HEK293 (cell line): Measurements from ENCODE around the gene NELL1.

ENCODE experiments used
- CTCF ChIA-PET: fragments of 350-600 bp; formaldehyde crosslinking; extraction: SDS; loops from one replicate; lab custom pipeline; 2021; ENCODE audit warnings: antibody characterized with exemption; lab: Yijun Ruan, JAX
- POLR2A ChIA-PET: fragments of 300-600 bp; formaldehyde crosslinking; extraction: SDS; loops from one replicate; lab custom pipeline; 2020; ENCODE audit warnings: antibody characterized with exemption, inconsistent platforms; lab: Yijun Ruan, JAX
- H3K27ac ChIP-seq: fragments of 200-500 bp; sonication (Bioruptor generic); 2 replicates; pipeline ENCODE4 v1.5.1; 2014; ENCODE audit warnings: low read depth, low read length, control low read depth, inconsistent platforms; ENCODE audit errors: extremely low read depth
- H3K36me3 ChIP-seq, 2 experiments: fragments of 200-500 bp in 1 of 2; sonication (Bioruptor generic) in 1 of 2; 1 replicate in 1 of 2; 2 replicates in 1 of 2; pipeline ENCODE4 v1.5.1; 2014 to 2017; ENCODE audit warnings: inconsistent platforms in 2 of 2, low read length in 2 of 2; ENCODE audit not compliant: control insufficient read depth in 2 of 2, insufficient read depth in 1 of 2
- H3K4me1 ChIP-seq: fragments of 200-500 bp; sonication (Bioruptor generic); 2 replicates; pipeline ENCODE4 v1.5.1; 2014; ENCODE audit warnings: mild to moderate bottlenecking, low read length, inconsistent platforms; ENCODE audit not compliant: control insufficient read depth, insufficient read depth
- H3K4me3 ChIP-seq: 2 replicates; pipeline ENCODE4 v1.5.1; 2011; ENCODE audit warnings: low read depth, mild to moderate bottlenecking, control low read depth, low read length, moderate library complexity
- H3K9me3 ChIP-seq: fragments of 200-500 bp; sonication (Bioruptor generic); 2 replicates; pipeline ENCODE4 v1.5.1; 2014; ENCODE audit warnings: low read depth, low read length, inconsistent platforms; ENCODE audit not compliant: control insufficient read depth, insufficient read depth
- BCL11B ChIP-seq: fragments of 450-650 bp; formaldehyde crosslinking; IDR thresholded peaks from 2 replicates; pipeline ENCODE4 v1.5.1; 2016; ENCODE audit warnings: low read depth, missing biosample characterization, missing genetic modification characterization
- GLI2 ChIP-seq: fragments of 450-650 bp; formaldehyde crosslinking; IDR thresholded peaks from 2 replicates; pipeline ENCODE4; 2017; ENCODE audit warnings: missing biosample characterization, missing genetic modification characterization, low read depth, borderline replicate concordance
- OSR2 ChIP-seq: fragments of 450-650 bp; formaldehyde crosslinking; IDR thresholded peaks from 2 replicates; pipeline ENCODE4 v1.5.1; 2016; ENCODE audit warnings: missing biosample characterization, missing genetic modification characterization
- PBX3 ChIP-seq: sonication (generic); formaldehyde crosslinking; IDR thresholded peaks from 2 replicates; pipeline ENCODE4 v1.8.1; 2022; ENCODE audit warnings: mild to moderate bottlenecking, moderate library complexity, missing genetic modification reagents
- SCRT1 ChIP-seq: fragments of 450-650 bp; formaldehyde crosslinking; IDR thresholded peaks from 2 replicates; pipeline ENCODE4 v1.5.1; 2016; ENCODE audit warnings: missing biosample characterization, missing genetic modification characterization, borderline replicate concordance
- TRIM28 ChIP-seq: IDR thresholded peaks from 2 replicates; pipeline ENCODE4 v1.6.1; 2011; ENCODE audit warnings: low read length, control low read depth, borderline replicate concordance
- ZBTB49 ChIP-seq: fragments of 450-650 bp; formaldehyde crosslinking; IDR thresholded peaks from 2 replicates; pipeline ENCODE4 v1.5.1; 2016; ENCODE audit warnings: missing biosample characterization, missing genetic modification characterization, low read depth
- ZFP69B ChIP-seq: fragments of 450-650 bp; formaldehyde crosslinking; IDR thresholded peaks from 2 replicates; pipeline ENCODE4 v1.5.1; 2016; ENCODE audit warnings: missing biosample characterization, missing genetic modification characterization
- ZIC2 ChIP-seq: fragments of 450-650 bp; formaldehyde crosslinking; IDR thresholded peaks from 2 replicates; pipeline ENCODE4 v1.5.1; 2016; ENCODE audit warnings: missing biosample characterization, missing genetic modification characterization
- ZNF121 ChIP-seq: fragments of 450-650 bp; formaldehyde crosslinking; IDR thresholded peaks from 2 replicates; pipeline ENCODE4 v1.5.1; 2016; ENCODE audit warnings: missing biosample characterization, missing genetic modification characterization
- ZNF133 ChIP-seq: fragments of 450-650 bp; formaldehyde crosslinking; IDR thresholded peaks from 2 replicates; pipeline ENCODE4 v1.5.1; 2016; ENCODE audit warnings: missing biosample characterization, missing genetic modification characterization
- ZNF175 ChIP-seq: fragments of 450-650 bp; formaldehyde crosslinking; IDR thresholded peaks from 2 replicates; pipeline ENCODE4 v1.5.1; 2016; ENCODE audit warnings: missing biosample characterization, missing genetic modification characterization
- ZNF2 ChIP-seq: fragments of 450-650 bp; formaldehyde crosslinking; IDR thresholded peaks from 2 replicates; pipeline ENCODE4 v1.5.1; 2016; ENCODE audit warnings: missing biosample characterization, missing genetic modification characterization
- ZNF23 ChIP-seq: fragments of 450-650 bp; formaldehyde crosslinking; IDR thresholded peaks from 2 replicates; pipeline ENCODE4 v1.5.1; 2016; ENCODE audit warnings: missing biosample characterization, missing genetic modification characterization, borderline replicate concordance
- ZNF24 ChIP-seq: fragments of 450-650 bp; formaldehyde crosslinking; IDR thresholded peaks from 2 replicates; pipeline ENCODE4 v1.5.1; 2016; ENCODE audit warnings: missing biosample characterization, missing genetic modification characterization
- ZNF311 ChIP-seq: fragments of 450-650 bp; formaldehyde crosslinking; IDR thresholded peaks from 2 replicates; pipeline ENCODE4 v1.5.1; 2017; ENCODE audit warnings: missing biosample characterization, missing genetic modification characterization, borderline replicate concordance
- ZNF416 ChIP-seq: fragments of 450-650 bp; formaldehyde crosslinking; IDR thresholded peaks from 2 replicates; pipeline ENCODE4 v1.5.1; 2016; ENCODE audit warnings: missing biosample characterization, missing genetic modification characterization
- ZNF548 ChIP-seq: fragments of 450-650 bp; formaldehyde crosslinking; IDR thresholded peaks from 2 replicates; pipeline ENCODE4 v1.5.1; 2016; ENCODE audit warnings: missing biosample characterization, missing genetic modification characterization
- ZNF555 ChIP-seq: fragments of 450-650 bp; formaldehyde crosslinking; conservative IDR thresholded peaks from 2 replicates; pipeline ENCODE4 v1.5.1; 2017; ENCODE audit warnings: missing biosample characterization, mild to moderate bottlenecking, missing genetic modification characterization, inconsistent platforms
- ZNF571 ChIP-seq: fragments of 450-650 bp; formaldehyde crosslinking; IDR thresholded peaks from 2 replicates; pipeline ENCODE4 v1.5.0; 2017; ENCODE audit warnings: missing biosample characterization, missing genetic modification characterization
- ZNF645 ChIP-seq: fragments of 450-650 bp; formaldehyde crosslinking; IDR thresholded peaks from 2 replicates; pipeline ENCODE4; 2016; ENCODE audit warnings: missing biosample characterization, missing genetic modification characterization
- ZNF707 ChIP-seq: fragments of 450-650 bp; formaldehyde crosslinking; IDR thresholded peaks from 2 replicates; pipeline ENCODE4 v1.5.1; 2016; ENCODE audit warnings: missing biosample characterization, missing genetic modification characterization
- ZNF747 ChIP-seq: fragments of 450-650 bp; formaldehyde crosslinking; IDR thresholded peaks from 2 replicates; pipeline ENCODE4 v1.5.1; 2016; ENCODE audit warnings: missing biosample characterization, missing genetic modification characterization
- ZNF843 ChIP-seq: fragments of 450-650 bp; formaldehyde crosslinking; IDR thresholded peaks from 2 replicates; pipeline ENCODE4 v1.5.1; 2016; ENCODE audit warnings: missing biosample characterization, missing genetic modification characterization
- ZSCAN16 ChIP-seq: fragments of 450-650 bp; formaldehyde crosslinking; IDR thresholded peaks from 2 replicates; pipeline ENCODE4 v1.5.1; 2016; ENCODE audit warnings: missing biosample characterization, missing genetic modification characterization
- ZXDB ChIP-seq: fragments of 450-650 bp; formaldehyde crosslinking; IDR thresholded peaks from 2 replicates; pipeline ENCODE4 v1.5.1; 2016; ENCODE audit warnings: missing biosample characterization, missing genetic modification characterization
- TF ChIP-seq, protein P1 (sequence below): fragments of 450-650 bp; formaldehyde crosslinking; IDR thresholded peaks from 2 replicates; pipeline ENCODE4 v1.5.1; 2017; ENCODE audit warnings: missing biosample characterization, missing genetic modification characterization
- TF ChIP-seq, protein P2 (sequence below): fragments of 450-650 bp; formaldehyde crosslinking; IDR thresholded peaks from 2 replicates; pipeline ENCODE4 v1.5.1; 2017; ENCODE audit warnings: missing biosample characterization, missing genetic modification characterization
- TF ChIP-seq, protein P3 (sequence below): fragments of 450-650 bp; formaldehyde crosslinking; optimal IDR thresholded peaks from 2 replicates; pipeline ENCODE3; 2016; ENCODE audit warnings: missing biosample characterization, mild to moderate bottlenecking, missing genetic modification characterization

Gene NELL1

GRCh38 chr11:20933958-20934357, 264.6 kb downstream of the NELL1 start:
- POLR2A ChIA-PET = no interaction called here
- Histone ChIP-seq H3K9me3 (no peaks in the 10 kb centered on the region), H3K4me1 (no peaks in the 10 kb centered on the region), H3K4me3 (no peak overlapping the region), H3K36me3 (no peaks in the 10 kb centered on the region), H3K27ac (no peak overlapping the region)
- TF ChIP-seq ZNF555 (no peak), ZNF571 (tag by site-specific recombination) (no peak), ZNF747 (tag by site-specific recombination) (no peak), PBX3 (no peak), ZIC2 (tag by site-specific recombination) (no peak), ZNF843 (tag by site-specific recombination) (no peak), ZNF707 (tag by site-specific recombination) (no peak), ZNF24 (tag by site-specific recombination) (no peak), ZBTB49 (no peak), ZXDB (tag by site-specific recombination) (no peak), ZNF175 (tag by site-specific recombination) (no peak), BCL11B (tag by site-specific recombination) (no peak), TRIM28 (no peak), ZNF121 (tag by site-specific recombination) (no peak), ZSCAN16 (no peak), ZNF548 (no peak), GLI2 (no peak)
- TF ChIP-seq, protein P1, sequence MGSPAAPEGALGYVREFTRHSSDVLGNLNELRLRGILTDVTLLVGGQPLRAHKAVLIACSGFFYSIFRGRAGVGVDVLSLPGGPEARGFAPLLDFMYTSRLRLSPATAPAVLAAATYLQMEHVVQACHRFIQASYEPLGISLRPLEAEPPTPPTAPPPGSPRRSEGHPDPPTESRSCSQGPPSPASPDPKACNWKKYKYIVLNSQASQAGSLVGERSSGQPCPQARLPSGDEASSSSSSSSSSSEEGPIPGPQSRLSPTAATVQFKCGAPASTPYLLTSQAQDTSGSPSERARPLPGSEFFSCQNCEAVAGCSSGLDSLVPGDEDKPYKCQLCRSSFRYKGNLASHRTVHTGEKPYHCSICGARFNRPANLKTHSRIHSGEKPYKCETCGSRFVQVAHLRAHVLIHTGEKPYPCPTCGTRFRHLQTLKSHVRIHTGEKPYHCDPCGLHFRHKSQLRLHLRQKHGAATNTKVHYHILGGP (tag by site-specific recombination) = no peak
- TF ChIP-seq, protein P2, sequence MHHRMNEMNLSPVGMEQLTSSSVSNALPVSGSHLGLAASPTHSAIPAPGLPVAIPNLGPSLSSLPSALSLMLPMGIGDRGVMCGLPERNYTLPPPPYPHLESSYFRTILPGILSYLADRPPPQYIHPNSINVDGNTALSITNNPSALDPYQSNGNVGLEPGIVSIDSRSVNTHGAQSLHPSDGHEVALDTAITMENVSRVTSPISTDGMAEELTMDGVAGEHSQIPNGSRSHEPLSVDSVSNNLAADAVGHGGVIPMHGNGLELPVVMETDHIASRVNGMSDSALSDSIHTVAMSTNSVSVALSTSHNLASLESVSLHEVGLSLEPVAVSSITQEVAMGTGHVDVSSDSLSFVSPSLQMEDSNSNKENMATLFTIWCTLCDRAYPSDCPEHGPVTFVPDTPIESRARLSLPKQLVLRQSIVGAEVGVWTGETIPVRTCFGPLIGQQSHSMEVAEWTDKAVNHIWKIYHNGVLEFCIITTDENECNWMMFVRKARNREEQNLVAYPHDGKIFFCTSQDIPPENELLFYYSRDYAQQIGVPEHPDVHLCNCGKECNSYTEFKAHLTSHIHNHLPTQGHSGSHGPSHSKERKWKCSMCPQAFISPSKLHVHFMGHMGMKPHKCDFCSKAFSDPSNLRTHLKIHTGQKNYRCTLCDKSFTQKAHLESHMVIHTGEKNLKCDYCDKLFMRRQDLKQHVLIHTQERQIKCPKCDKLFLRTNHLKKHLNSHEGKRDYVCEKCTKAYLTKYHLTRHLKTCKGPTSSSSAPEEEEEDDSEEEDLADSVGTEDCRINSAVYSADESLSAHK (tag by site-specific recombination) = no peak
- CTCF ChIA-PET = no interaction called here

- H3K36me3 ChIP-seq = no peaks in the 10 kb centered on the region
- H3K27ac ChIP-seq = no peak overlapping the region
- H3K4me1 ChIP-seq = no peaks in the 10 kb centered on the region
- H3K4me3 ChIP-seq = no peak overlapping the region
- H3K9me3 ChIP-seq = no peaks in the 10 kb centered on the region
- POLR2A ChIA-PET = no interaction called here
- CTCF ChIA-PET = no interaction called here
- no peak for TF ChIP-seq ZNF645
- no peak for TF ChIP-seq ZNF747 (tag by site-specific recombination)
- TF ChIP-seq, protein P3, sequence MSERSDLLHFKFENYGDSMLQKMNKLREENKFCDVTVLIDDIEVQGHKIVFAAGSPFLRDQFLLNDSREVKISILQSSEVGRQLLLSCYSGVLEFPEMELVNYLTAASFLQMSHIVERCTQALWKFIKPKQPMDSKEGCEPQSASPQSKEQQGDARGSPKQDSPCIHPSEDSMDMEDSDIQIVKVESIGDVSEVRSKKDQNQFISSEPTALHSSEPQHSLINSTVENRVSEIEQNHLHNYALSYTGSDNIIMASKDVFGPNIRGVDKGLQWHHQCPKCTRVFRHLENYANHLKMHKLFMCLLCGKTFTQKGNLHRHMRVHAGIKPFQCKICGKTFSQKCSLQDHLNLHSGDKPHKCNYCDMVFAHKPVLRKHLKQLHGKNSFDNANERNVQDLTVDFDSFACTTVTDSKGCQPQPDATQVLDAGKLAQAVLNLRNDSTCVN (tag by site-specific recombination) = no peak
- no peak for TF ChIP-seq ZNF133 (tag by site-specific recombination)
- TF ChIP-seq ZSCAN16 = no peak
- TF ChIP-seq ZNF416 (tag by site-specific recombination) = no peak
- TF ChIP-seq ZNF311 = no peak
- TF ChIP-seq ZNF23 (tag by site-specific recombination) = no peak
- no peak for TF ChIP-seq ZFP69B
- TF ChIP-seq SCRT1 = no peak
- no peak for TF ChIP-seq ZNF2 (tag by site-specific recombination)
- no peak for TF ChIP-seq OSR2 (tag by site-specific recombination)
Observed at GRCh38 chr11:20934516-20934915, 265.1 kb downstream of the NELL1 start.
